ENCODE data around the gene FAM167B.
A peak's percentile ranks its signal among the peaks of the same experiment; 100 is the strongest.

The FAM167B gene

GRCh38 chr1:32246888-32247273 is at the start of gene FAM167B:
TSS of gene FAM167B (plus strand) at chr1:32247222. CDS start at chr1:32247422, 200 bp downstream.
- no peak for DNase-seq

DNA sequence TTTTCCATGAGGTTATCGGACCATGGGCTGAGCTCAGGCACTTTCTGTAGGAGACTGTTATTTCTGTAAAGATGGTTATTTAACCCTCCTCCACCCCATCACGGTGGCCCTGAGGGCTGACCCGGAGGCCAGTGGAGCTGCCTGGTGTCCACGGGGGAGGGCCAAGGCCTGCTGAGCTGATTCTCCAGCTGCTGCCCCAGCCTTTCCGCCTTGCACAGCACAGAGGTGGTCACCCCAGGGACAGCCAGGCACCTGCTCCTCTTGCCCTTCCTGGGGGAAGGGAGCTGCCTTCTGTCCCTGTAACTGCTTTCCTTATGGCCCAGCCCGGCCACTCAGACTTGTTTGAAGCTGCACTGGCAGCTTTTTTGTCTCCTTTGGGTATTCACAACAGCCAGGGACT is 49.2 kb upstream of the FAM167B start:
- DNase-seq, result no peak

DNA sequence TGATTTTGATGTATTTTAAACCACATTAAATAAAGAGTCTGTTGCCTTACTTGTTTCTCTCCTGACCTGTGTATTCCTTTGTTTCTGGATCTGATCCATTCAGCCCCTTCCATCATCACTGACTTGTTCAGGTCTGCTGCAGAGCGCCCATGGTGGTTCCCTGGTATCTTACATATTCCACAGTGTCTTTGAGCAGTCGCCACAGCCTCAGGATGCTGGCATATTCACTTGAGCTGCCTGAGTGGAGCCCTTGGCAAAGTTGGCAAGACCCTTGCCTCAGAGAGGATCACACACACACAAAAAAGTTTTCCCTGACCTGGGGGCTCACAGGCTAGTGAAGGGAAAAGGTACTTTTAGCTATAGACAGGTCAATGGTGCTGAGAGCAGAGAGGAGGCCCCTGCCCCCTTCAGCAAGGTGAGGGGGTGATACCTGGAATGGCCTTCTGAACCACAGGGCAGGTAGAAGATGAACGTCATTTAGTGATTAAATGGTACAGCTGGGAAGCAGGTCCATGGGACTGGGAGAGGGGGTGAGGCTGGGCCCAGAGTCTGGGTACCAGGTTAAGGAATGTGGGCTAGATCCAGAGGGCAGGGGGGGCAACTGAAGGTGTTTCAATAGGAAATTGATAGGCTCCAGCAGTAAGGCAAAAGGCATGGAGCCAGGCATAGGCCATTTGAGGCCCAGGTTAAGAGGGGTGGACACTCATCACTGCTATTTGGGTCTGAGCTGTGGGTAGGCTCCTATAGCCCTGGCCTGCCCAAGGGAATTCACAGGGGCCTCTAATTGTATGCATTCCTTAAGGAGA is 48.6 kb upstream of the FAM167B start:
- no peak for DNase-seq

GRCh38 chr1:32199043-32199716 is 47.8 kb upstream of the FAM167B start:
- DNase-seq, result no peak

GRCh38 chr1:32199717-32200072 is 47.3 kb upstream of the FAM167B start:
- no peak for DNase-seq

DNA sequence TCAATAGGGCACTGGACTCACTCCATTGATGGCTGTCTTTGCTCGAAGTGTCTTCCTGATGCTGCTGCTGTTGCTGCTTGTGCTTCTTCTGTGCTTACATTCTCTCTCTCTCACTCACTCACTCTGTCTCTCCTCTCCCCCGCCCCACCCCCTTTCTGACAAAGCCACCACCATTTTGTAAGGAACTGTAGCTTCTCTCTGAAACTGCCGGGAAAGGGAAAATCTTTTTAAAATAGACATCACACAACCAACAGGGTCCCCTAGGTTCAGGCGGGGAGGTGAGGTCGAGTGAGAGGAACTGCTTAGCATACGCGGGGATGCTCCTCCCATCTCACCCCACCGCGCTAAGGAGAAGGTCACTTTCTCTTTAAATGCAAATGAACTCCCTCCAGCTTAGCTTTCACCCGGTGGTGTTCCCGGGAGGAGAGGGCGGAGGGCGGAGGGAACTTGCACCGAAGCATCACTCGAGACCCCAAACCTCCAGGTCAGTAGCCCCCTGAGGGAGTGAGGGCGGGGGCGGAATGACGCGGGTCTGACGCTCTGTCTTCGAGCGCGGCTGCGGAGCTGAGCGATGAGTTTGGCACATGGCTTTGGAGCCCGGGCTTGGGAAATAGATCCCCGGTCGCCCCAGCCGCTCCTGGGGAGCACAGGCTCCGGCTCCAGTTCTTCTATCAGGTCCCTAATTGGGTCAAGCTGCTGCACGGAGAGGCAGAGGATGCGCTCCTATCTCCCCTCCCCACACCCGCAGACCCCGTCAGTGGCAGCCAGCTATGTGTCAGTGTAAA is 46.6 kb upstream of the FAM167B start, which contains the start of gene CCDC28B:
Gene CCDC28B, plus strand, starts transcription at position 370 of the 785 bp plus-strand sequence. CDS start 1,341 bp downstream, outside the sequence.
- DNase-seq, result peak; percentile 66

DNA sequence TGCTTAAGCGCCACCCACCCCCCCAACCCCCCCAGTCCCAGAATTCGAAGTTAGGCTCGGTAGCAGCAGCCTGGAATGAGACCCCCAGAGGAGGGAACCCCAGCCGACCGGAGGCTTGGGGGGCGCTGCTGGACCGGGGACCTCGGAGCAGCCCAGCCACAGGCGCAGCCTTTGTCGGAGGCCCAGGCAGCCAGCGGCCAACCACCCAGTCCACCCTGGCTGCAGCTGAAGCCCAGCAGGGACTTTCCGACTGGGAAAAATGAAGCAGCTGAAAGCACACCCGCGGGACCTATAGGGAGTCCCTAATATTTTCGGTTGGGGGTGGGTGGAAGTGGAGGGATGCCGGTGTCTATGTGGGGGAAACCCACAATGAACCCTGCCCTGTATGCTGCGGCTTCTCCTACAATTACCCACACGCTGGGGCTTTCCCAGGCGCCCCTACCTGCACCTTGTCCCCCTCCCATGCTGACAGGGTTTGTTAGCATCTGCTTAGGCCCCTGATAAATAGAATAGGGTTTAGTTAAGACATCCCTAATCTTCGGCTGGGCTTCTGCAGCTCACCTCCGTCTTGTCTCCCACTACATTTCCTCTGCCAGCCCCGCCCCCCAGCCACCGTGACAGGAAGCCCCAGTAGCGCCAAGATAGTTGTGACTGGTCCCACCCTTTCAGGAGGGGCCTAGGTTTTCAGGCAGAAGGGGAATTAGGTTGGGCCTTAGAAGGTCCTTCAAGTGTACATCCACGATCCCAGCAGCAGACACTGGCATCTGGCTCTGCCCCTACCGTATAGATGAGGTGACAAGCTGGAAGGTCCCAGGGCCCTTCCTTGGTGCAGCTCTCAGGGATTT is 45.8 kb upstream of the FAM167B start:
- peak; percentile 74 for DNase-seq

DNA sequence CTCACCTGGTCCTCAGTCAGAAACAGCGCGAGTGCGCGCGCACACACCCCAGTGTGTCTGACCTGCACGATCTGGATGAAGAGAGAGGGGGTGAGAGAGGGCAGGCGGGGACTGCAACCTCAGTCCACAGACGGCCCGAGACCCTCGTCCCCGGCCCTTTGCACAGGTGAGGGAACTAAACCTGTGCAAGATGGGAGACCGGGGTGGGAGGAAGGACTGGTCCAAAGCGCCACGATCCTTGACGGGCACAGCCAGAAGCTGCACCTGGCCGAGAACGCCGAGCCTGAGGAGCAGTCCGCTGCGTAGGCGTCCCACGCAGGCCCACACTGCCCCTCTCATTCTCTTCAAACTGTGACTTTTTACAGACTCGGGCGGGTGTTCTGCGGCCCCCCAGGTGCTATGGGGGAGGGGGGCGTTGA is 42.1 kb upstream of the FAM167B start:
- DNase-seq, result no peak

GRCh38 chr1:32205401-32206370 is 41.3 kb upstream of the FAM167B start, which contains the start of gene IQCC:
TSS of gene IQCC (plus strand) at chr1:32205671. CDS start at chr1:32205682, 11 bp downstream.
- DNase-seq, result peak; percentile 85

GRCh38 chr1:32208469-32208868 is 38.6 kb upstream of the FAM167B start:
- DNase-seq, result no peak

- DNase-seq, result no peak
Measured at GRCh38 chr1:32208891-32209328, 38.1 kb upstream of the FAM167B start, which contains the start of gene DCDC2B. TSS of gene DCDC2B (plus strand) at chr1:32209089. CDS start at chr1:32209094, 5 bp downstream.

GRCh38 chr1:32215629-32216480 is 31.2 kb upstream of the FAM167B start:
- peak; percentile 67 for DNase-seq

DNA sequence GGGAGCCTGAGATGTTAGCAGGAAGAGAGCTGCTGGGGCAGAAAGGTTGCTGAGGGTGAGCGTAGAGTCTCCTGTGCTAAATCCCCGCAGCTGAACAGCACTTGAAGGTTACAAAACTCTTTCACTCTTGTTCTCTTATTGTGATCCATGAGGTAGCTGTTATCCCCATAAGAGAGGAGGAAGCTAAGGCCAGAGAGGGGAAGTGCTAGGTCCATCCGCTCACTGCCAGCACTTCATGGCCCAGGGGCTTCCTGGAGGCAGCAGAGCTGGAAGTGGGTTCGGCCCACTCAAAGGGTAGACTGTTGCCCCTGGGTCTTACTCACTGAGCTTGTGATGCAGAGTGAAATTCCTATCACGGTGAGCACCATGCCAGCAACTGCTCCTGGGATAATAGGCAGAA is 30.5 kb upstream of the FAM167B start:
- no peak for DNase-seq

DNA sequence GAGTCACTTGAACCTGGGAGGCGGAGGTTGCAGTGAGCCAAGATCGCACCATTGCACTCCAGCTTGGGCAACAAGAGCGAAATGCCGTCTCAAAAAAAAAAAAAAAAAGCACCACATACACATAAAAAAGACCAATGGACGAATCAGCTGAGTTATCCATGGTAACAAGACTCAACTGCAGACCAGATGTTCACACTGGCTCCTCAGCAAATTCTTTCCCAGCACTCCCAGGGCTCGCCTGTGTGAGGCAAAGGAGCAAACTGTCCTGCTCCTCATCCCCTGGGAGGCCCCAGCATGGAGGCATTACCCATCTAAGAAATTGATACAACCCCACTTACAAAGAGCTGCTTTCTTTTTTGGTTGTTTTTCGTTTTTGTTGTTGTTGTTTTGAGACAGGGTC is 28.0 kb upstream of the FAM167B start:
- DNase-seq, result no peak

- no peak for DNase-seq
Measured at GRCh38 chr1:32220746-32221580, 26.1 kb upstream of the FAM167B start.

- no peak for DNase-seq
Measured at GRCh38 chr1:32221581-32221979, 25.4 kb upstream of the FAM167B start.

GRCh38 chr1:32221980-32222755 is 24.9 kb upstream of the FAM167B start, which contains the start of the genes EIF3I and TMEM234:
TSS of gene EIF3I (plus strand) at chr1:32222407. CDS start at chr1:32222442, 35 bp downstream.
TSS of gene TMEM234 (minus strand) at chr1:32222353. CDS start at chr1:32222322, 31 bp downstream.
- DNase-seq, result peak; percentile 89

GRCh38 chr1:32223683-32224082 is 23.3 kb upstream of the FAM167B start:
- no peak for DNase-seq
